Measurements from ENCODE around the gene FRYL. TPM values are rescaled to one million over a fixed set of nuclear protein-coding genes. Genes with fewer than 3 reads are reported as not detected.

The FRYL gene
- total and polyA plus RNA-seq, 11 donors, result 12.3 to 61.3 (median 34.4) TPM

GRCh38 chr4:48481581-48481980 lies 298.5 kb downstream of the FRYL start:
- Histone ChIP-seq H3K36me3 (no peaks in the 10 kb centered on the region), H3K4me1 (peaks cover 0 to 25% (median 4%) of the 10 kb centered on the region in 12 donors), H3K27ac (no peak overlapping the region), H3K27me3 (peaks cover 13 to 65% (median 29%) of the 10 kb centered on the region in 9 donors), H3K9me3 (no peaks in the 10 kb centered on the region), H3K4me3 (no peak overlapping the region)
- ATAC-seq (no peak), DNase-seq (no peak)
- 81 to 89% (median 86%) methylated on average over 1 of the region's 1 CpG for WGBS, 4 donors
- TF ChIP-seq POLR2A (IDR thresholded peaks at IDR 0.05), result no peak
- TF ChIP-seq, protein P1, sequence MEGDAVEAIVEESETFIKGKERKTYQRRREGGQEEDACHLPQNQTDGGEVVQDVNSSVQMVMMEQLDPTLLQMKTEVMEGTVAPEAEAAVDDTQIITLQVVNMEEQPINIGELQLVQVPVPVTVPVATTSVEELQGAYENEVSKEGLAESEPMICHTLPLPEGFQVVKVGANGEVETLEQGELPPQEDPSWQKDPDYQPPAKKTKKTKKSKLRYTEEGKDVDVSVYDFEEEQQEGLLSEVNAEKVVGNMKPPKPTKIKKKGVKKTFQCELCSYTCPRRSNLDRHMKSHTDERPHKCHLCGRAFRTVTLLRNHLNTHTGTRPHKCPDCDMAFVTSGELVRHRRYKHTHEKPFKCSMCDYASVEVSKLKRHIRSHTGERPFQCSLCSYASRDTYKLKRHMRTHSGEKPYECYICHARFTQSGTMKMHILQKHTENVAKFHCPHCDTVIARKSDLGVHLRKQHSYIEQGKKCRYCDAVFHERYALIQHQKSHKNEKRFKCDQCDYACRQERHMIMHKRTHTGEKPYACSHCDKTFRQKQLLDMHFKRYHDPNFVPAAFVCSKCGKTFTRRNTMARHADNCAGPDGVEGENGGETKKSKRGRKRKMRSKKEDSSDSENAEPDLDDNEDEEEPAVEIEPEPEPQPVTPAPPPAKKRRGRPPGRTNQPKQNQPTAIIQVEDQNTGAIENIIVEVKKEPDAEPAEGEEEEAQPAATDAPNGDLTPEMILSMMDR (IDR thresholded peaks at IDR 0.05), result no peak
- intact Hi-C loops (cut with DNase I), result no loop called here

- intact Hi-C loops (cut with DNase I), result no loop called here
- TF ChIP-seq, protein P1 (IDR thresholded peaks at IDR 0.05), result no peak
- no peak for TF ChIP-seq POLR2A (IDR thresholded peaks at IDR 0.05)
- 58 to 69% (median 63%) methylated on average over 2 of the region's 2 CpGs for WGBS, 4 donors
- Histone ChIP-seq H3K27me3 (peaks cover under 1 to 33% (median 9%) of the 10 kb centered on the region in 9 donors), H3K4me3 (no peak overlapping the region), H3K4me1 (peaks cover 0 to 25% (median 1%) of the 10 kb centered on the region in 12 donors), H3K36me3 (no peaks in the 10 kb centered on the region), H3K9me3 (no peaks in the 10 kb centered on the region), H3K27ac (peak overlapping the region in 2 of 12 donors; percentile 12 to 33)
- peak in 1 of 4 donors; percentile 18 for ATAC-seq
- no peak for DNase-seq
Measured at GRCh38 chr4:48478273-48478672, 301.8 kb downstream of the FRYL start.

GRCh38 chr4:48475770-48476169 lies 304.3 kb downstream of the FRYL start:
- no peak overlapping the region for H3K27ac ChIP-seq
- peaks cover 0 to 11% (median 0%) of the 10 kb centered on the region in 9 donors for H3K27me3 ChIP-seq
- TF ChIP-seq POLR2A (IDR thresholded peaks at IDR 0.05), result no peak
- TF ChIP-seq, protein P1 (IDR thresholded peaks at IDR 0.05), result no peak
- H3K4me1 ChIP-seq, result peaks cover 0 to 25% (median 0%) of the 10 kb centered on the region in 12 donors
- ATAC-seq, result no peak
- no peaks in the 10 kb centered on the region for H3K36me3 ChIP-seq
- no peak for DNase-seq
- intact Hi-C loops (cut with DNase I), result no loop called here
- no peaks in the 10 kb centered on the region for H3K9me3 ChIP-seq
- 74 to 82% (median 79%) methylated on average over 6 of the region's 6 CpGs for WGBS, 4 donors
- H3K4me3 ChIP-seq, result no peak overlapping the region

DNA sequence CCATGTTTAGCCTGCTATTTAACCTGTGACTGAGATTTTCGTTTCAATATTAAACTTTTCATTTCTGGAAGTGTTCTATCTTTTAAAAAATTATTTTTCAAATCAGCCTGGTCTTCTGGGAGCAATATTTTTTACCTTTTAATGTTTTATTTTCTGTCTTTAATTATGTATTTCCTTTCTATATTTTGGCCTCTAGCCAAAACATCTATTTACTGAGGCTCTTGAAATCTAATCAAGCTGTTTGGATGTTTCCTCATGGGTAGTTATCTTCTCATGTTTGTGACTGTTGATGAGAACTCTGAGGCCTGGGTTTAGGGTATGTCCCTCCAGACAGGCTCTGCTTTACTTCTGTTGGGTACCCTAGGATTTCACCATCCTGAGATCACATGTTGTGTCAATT lies 307.3 kb downstream of the FRYL start:
- TF ChIP-seq POLR2A (IDR thresholded peaks at IDR 0.05), result no peak
- TF ChIP-seq, protein P1 (IDR thresholded peaks at IDR 0.05), result no peak
- peaks cover 0 to 10% (median 0%) of the 10 kb centered on the region in 12 donors for H3K4me1 ChIP-seq
- H3K4me3 ChIP-seq, result no peak overlapping the region
- 70 to 81% (median 78%) methylated on average over 1 of the region's 1 CpG for WGBS, 4 donors
- no peak for ATAC-seq
- DNase-seq, result no peak
- no peaks in the 10 kb centered on the region for H3K36me3 ChIP-seq
- H3K27me3 ChIP-seq, result no peaks in the 10 kb centered on the region
- intact Hi-C loops (cut with DNase I), result no loop called here
- H3K27ac ChIP-seq, result no peak overlapping the region
- no peaks in the 10 kb centered on the region for H3K9me3 ChIP-seq
